ENCODE measurements around the gene PPHLN1. TPM values are rescaled to one million over a fixed set of nuclear protein-coding genes. Genes with fewer than 3 reads are reported as not detected.

The PPHLN1 gene
- total and polyA plus RNA-seq, 2 of the 8 experiments (the other 6 are each of a cell fraction or from before 2014, with no cell fraction given) = 34.3 to 71.6 TPM

DNA sequence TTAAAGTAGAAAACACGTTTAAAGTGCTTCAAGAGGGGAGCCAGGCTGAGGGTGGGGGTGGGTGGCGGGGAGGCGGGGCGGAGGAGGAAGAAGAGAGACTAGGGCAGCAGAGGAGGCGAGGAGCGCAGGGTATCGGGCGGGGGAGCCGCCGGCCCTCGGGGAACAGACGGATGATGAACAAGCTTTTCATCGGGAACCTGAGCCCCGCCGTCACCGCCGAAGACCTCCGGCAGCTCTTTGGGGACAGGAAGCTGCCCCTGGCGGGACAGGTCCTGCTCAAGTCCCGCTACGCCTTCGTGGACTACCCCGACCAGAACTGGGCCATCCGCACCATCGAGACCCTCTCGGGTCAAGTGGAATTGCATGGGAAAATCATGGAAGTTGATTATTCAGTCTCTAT lies 39.2 kb upstream of the PPHLN1 start:
- Histone ChIP-seq H3K14ac (ENCODE audit: insufficient read length) (no peak overlapping the region), H3K27me3 (replicated peaks in 1 of 4; ENCODE audit: control insufficient read depth in 3 of 4, extremely low read depth in 1 of 4, insufficient read depth in 3 of 4, low read length in 3 of 4) (no peaks in the 10 kb centered on the region), H4K20me1 (replicated peaks in 1 of 2; ENCODE audit: control insufficient read depth in 1 of 2, insufficient read depth in 2 of 2, low read length in 2 of 2) (no peaks in the 10 kb centered on the region), H3K79me1 (ENCODE audit: low read depth, low read length) (no peaks in the 10 kb centered on the region), H3K4me1 (replicated peaks in 1 of 4; ENCODE audit: control insufficient read depth in 3 of 4, insufficient read depth in 4 of 4, low read length in 3 of 4) (no peaks in the 10 kb centered on the region), H3K18ac (ENCODE audit: extremely low read depth, low read length) (no peak overlapping the region), H3K9me3 (ENCODE audit: insufficient read depth in 2 of 2, low read depth in 1 of 2, low read length in 1 of 2) (no peaks in the 10 kb centered on the region), H3K27ac (ENCODE audit: low read depth, low read length) (no peak overlapping the region), H2BK12ac (ENCODE audit: low read depth, low read length) (no peak overlapping the region), H4K91ac (replicated peaks; ENCODE audit: insufficient read length, low read length) (no peak overlapping the region), H3K79me2 (ENCODE audit: control insufficient read depth in 1 of 2, insufficient read depth in 2 of 2, low read length in 2 of 2) (no peaks in the 10 kb centered on the region), H2BK20ac (ENCODE audit: low read length) (no peak overlapping the region), H2AK5ac (ENCODE audit: low read depth, low read length) (no peak overlapping the region), H3K9ac (replicated peaks in 1 of 4; ENCODE audit: extremely low read depth in 1 of 4, low read depth in 3 of 4, low read length in 3 of 4) (no peak overlapping the region), H3K56ac (replicated peaks; ENCODE audit: insufficient read length, low read depth, low read length) (no peak overlapping the region), H3K36me3 (ENCODE audit: control insufficient read depth in 2 of 4, insufficient read depth in 4 of 4, low read length in 3 of 4) (no peaks in the 10 kb centered on the region), H3K23ac (ENCODE audit: insufficient read length) (no peak overlapping the region), H2BK5ac (ENCODE audit: low read depth, low read length) (no peak overlapping the region), H3K4me2 (ENCODE audit: insufficient read depth in 1 of 2, low read depth in 2 of 2, low read length in 2 of 2) (no peak overlapping the region), H2BK15ac (ENCODE audit: low read length) (no peak overlapping the region), H3K23me2 (ENCODE audit: low read depth, low read length) (no peaks in the 10 kb centered on the region), H3K4ac (replicated peaks; ENCODE audit: insufficient read length, low read depth, low read length) (no peak overlapping the region), H4K5ac (ENCODE audit: insufficient read length, low read depth, low read length) (no peak overlapping the region), H4K8ac (ENCODE audit: extremely low read depth, insufficient read depth, low read length) (no peak overlapping the region), H2AFZ (ENCODE audit: low read length) (no peak overlapping the region), H2BK120ac (replicated peaks; ENCODE audit: low read depth, low read length) (no peak overlapping the region), H3K4me3 (ENCODE audit: extremely low read depth in 1 of 4, insufficient read depth in 2 of 4, low read depth in 3 of 4, low read length in 4 of 4) (no peak overlapping the region)
- DNase-seq (ENCODE audit: low read depth in 1 of 2, low spot score in 2 of 2) (no peak), FAIRE-seq (no peak)
- 84% methylated on average over 15 of the region's 26 CpGs; no CpG with 5 or more reads in 1 of the 2 experiments for WGBS, 2 experiments (ENCODE audit: extremely low coverage in 1 of 2, insufficient coverage in 1 of 2, insufficient read length in 1 of 2, insufficient replicate concordance in 2 of 2, low coverage in 1 of 2, low lambda C conversion rate in 2 of 2, missing lambda C conversion rate in 1 of 2)
- ChIA-PET POLR2A (ENCODE audit: partially characterized antibody) (no interaction called here), CTCF (ENCODE audit: partially characterized antibody) (interaction anchor here (1.2 kb wide), 1 partner anchor 20 kb away, joined by 3 read pairs; no protein-coding TSS in a partner anchor)
- TF ChIP-seq NRF1 (IDR thresholded peaks at IDR 0.05; ENCODE audit: low read depth, low read length) (no peak), RBBP5 (IDR thresholded peaks at IDR 0.05; ENCODE audit: borderline replicate concordance, low read depth, low read length) (no peak), SIX5 (IDR thresholded peaks at IDR 0.05; ENCODE audit: low read depth, low read length) (no peak), CHD2 (IDR thresholded peaks at IDR 0.05; ENCODE audit: low read length) (no peak), RFX5 (IDR thresholded peaks at IDR 0.05; ENCODE audit: borderline replicate concordance, low read depth, low read length) (no peak), GTF2F1 (IDR thresholded peaks at IDR 0.05; ENCODE audit: borderline replicate concordance, low read depth, low read length) (no peak), CTBP2 (IDR thresholded peaks at IDR 0.05; ENCODE audit: borderline replicate concordance, insufficient read depth, insufficient read length, low read length) (no peak), CHD1 (IDR thresholded peaks at IDR 0.05; ENCODE audit: low read depth, low read length) (no peak), SIRT6 (IDR thresholded peaks at IDR 0.05; ENCODE audit: low read length) (no peak), FOSL1 (IDR thresholded peaks at IDR 0.05; ENCODE audit: insufficient read depth, low read depth, low read length) (no peak)
- TF ChIP-seq, protein P1, sequence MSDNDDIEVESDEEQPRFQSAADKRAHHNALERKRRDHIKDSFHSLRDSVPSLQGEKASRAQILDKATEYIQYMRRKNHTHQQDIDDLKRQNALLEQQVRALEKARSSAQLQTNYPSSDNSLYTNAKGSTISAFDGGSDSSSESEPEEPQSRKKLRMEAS (IDR thresholded peaks at IDR 0.05) = no peak
- TF ChIP-seq, protein P2, sequence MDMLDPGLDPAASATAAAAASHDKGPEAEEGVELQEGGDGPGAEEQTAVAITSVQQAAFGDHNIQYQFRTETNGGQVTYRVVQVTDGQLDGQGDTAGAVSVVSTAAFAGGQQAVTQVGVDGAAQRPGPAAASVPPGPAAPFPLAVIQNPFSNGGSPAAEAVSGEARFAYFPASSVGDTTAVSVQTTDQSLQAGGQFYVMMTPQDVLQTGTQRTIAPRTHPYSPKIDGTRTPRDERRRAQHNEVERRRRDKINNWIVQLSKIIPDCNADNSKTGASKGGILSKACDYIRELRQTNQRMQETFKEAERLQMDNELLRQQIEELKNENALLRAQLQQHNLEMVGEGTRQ (IDR thresholded peaks at IDR 0.05; ENCODE audit: low read length) = no peak

Data from H1 (cell line).